Sciatic nerve (tissue), 2 donors: Measurements from ENCODE around the gene DACT1. TPM values are rescaled to one million over a fixed set of nuclear protein-coding genes. Genes with fewer than 3 reads are reported as not detected.

Source experiments
- ATAC-seq: fragments of 200-7000 bp; cut with Tn5 transposase; one replicate; pipeline ENCODE4 v1.9.1; 2020; ENCODE audit warnings: mild to moderate bottlenecking, moderate library complexity
- DNase-seq: peaks from one replicate; pipeline ENCODE4 v3.0.0-alpha.2; 2020; ENCODE audit warnings: low spot score
- intact Hi-C: fragments of 100-400 bp; cut with DNase I; formaldehyde crosslinking; loops from one replicate; pipeline ENCODE4 v1.14.2; 2022
- total RNA-seq: library from RNA; stranded (reverse); fragmentation: NEBNext Ultra II Directional; extraction: Animal tissue kit (Norgen Biotek cat#: 25700); gene quantifications from one replicate; pipeline ENCODE4 v1.2.1, GENCODE V29; 2021
- donor health status: DM: no; HTN: no; CAD: no.
- donor health status: DM: no; HTN: no; CAD: no.

Gene DACT1
- total RNA-seq, 1 donor from 2014 or later = 115 TPM

GRCh38 chr14:58662018-58662417 is 24.3 kb downstream of the DACT1 start:
- DNase-seq (no peak), ATAC-seq (no peak)
- intact Hi-C loops = no loop called here

DNA sequence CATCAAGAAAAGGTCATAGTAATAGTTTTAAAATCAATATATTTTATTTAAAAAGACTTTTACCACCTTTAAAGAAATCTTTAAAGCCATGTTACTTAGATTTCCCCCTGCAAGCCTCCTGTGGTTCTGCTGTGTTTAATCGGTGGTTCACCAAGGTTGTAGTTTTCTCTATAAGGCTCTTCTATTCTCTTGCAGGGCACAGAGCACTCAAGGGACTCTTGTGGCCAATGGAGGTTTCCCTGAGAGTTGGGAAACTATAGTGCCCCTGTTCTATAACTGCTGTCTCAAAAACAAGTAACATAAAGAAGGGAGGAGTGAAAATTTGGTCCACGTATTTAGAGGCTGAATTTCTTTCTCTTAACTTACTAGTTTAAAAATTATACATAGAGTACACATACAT is 25.0 kb downstream of the DACT1 start:
- DNase-seq = no peak
- intact Hi-C loops = no loop called here
- ATAC-seq = no peak

DNA sequence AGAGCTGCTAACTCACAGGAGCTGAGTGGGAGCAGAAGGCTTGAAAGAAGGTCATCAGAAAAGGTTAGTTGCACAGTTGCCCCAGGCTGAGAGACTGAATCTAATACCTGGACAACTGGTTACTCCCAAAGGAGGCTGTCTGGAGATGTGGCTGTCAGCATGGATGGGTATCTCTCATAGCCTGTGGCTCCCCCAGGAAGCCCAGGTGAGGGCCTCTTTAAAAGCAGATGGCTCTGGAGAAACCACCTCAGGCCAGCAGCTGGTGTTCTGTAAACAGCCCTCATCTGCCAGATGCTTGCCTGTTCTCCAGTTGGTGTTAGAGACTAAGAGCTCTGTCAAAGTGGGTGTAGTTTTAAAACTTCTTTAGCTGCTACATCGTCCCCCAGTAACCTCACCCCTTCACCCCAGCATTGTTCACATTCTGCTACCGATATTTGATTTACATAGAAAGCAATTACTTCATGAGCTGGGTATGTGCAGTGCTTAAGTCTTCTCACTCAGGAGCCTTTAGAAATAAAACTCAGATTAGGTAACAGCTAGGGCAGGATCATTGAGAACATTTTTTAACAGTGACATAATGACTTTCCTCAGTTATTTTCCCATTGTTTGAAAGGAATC is 25.8 kb downstream of the DACT1 start:
- ATAC-seq (peak; percentile 67), DNase-seq (no peak)
- intact Hi-C loops = no loop called here

- intact Hi-C loops = no loop called here
- DNase-seq (no peak), ATAC-seq (no peak)
Observed at GRCh38 chr14:58665773-58666500, 28.2 kb downstream of the DACT1 start.

- DNase-seq (no peak), ATAC-seq (no peak)
- intact Hi-C loops = no loop called here
Observed at GRCh38 chr14:58666737-58667136, 29.0 kb downstream of the DACT1 start.

GRCh38 chr14:58667900-58668299 is 30.1 kb downstream of the DACT1 start:
- ATAC-seq (no peak), DNase-seq (no peak)
- intact Hi-C loops = no loop called here

DNA sequence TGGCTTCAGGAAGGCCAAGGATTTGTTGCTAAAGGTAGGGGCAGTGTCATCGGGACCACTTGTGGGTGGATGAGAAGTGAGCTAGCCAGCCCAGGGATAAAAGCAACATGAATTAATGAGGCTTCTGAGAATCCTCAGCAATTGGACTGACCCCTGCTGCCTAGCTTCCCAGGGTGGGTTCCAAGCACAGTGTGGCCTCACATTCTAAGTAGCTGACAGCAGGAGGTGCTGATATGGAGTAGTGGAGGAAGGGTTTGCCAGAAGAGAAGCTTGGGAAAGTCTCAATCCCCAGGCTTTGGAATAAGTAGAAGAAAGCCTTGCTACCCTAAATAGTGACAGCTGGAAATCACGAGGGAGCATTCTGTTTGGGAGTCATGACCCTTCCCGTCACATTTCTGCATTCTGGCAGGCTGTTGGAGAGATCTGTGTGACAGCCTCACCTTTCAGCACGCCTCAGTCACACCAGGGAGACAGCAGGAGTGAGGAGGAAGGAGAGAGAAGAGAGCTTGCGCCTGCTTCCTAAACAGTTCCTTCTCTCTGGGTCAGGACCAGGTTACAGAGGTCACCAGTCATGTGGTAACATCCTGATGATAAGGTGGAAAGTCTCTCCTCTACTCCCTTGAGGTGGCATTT is 31.2 kb downstream of the DACT1 start:
- ATAC-seq (no peak), DNase-seq (no peak)
- intact Hi-C loops = no loop called here

DNA sequence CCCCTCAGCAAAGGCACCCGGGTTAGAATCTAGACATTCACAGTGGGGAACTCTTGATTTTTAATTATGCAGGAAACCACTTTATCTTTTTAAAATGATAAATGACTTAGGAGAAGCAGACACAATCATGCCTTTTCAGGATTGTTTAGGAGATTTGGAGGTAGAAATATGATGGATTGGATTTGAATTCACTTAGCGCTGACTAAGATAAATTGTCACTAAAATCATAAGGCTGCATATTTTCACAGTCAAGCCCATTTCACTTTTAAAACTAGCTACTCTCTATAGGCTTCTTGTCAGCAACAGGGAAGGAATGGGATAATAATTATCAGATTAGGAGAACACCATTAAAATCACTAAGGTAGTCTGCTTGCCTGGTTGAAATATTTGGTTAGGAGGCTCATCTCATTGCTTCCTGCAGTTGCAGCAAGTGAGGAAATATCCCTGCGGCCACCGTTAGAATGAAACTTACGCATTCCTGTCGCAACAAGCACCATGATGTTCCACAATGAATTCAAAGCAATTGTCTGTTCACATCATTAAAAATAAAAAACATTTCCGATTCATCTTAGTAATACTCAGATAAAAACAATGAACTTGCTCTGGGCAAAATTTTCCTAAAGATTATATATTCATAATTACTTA is 31.9 kb downstream of the DACT1 start:
- DNase-seq (no peak), ATAC-seq (no peak)
- intact Hi-C loops = no loop called here

DNA sequence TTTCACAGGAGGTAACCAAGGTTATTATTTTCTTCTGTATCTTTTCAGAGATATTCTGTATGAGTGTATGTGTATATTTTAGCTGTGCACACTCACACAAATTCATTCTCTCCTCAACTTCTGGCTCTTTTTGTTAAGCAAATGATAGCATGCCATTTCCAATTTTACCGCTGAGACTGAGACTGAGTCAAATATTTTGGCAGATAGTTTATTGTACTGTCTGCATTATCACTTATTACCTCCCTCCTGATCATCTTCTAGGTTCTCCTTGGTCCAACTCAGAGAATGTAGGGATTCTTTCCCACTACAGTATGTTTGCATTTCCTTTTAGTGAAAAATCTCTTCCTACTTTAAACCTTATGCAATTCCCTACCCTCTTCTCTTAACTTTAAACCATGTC is 33.3 kb downstream of the DACT1 start:
- no peak for DNase-seq
- ATAC-seq = no peak
- intact Hi-C loops = no loop called here

DNA sequence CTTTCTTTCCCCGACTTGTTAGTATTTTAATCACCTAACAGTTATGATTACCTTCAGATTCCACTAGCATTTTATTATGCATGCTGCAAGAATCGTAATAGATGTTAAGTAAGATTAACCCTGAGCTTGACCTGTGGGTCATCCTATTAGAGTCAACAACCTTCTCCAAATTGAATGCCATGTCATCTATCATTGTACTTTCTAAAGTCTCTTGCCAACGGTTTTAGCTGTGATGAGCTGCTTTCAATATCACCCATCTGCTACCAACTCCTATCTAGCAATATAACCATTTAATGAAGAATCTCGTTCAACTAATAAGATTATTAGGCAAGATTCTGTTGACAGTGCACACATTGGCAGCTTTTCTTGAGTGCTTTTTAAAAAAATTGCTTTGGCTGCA is 33.7 kb downstream of the DACT1 start:
- no peak for DNase-seq
- intact Hi-C loops = no loop called here
- ATAC-seq = no peak

GRCh38 chr14:58673722-58674121 is 36.0 kb downstream of the DACT1 start:
- ATAC-seq (no peak), DNase-seq (no peak)
- intact Hi-C loops = no loop called here

DNA sequence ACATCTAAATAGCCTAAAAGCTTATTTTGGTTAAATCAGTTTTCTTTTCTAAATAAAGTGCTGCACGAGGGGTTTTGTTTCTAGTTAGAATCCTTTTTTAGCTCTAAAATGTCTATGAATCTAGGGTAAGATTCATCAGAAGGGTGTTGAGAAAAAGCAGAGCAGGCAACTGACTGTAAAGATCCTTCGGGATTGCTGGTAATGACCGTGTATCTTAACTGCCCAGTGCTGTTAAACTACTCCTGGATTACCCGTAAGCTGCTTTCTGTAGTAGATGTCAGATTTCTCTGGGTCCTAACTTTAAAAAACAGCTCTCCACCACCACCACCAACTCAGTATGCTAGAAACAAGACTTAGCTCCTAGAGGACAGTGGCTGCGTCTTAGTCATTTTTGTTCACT is 39.2 kb downstream of the DACT1 start:
- ATAC-seq = no peak
- DNase-seq = no peak
- intact Hi-C loops = no loop called here

DNA sequence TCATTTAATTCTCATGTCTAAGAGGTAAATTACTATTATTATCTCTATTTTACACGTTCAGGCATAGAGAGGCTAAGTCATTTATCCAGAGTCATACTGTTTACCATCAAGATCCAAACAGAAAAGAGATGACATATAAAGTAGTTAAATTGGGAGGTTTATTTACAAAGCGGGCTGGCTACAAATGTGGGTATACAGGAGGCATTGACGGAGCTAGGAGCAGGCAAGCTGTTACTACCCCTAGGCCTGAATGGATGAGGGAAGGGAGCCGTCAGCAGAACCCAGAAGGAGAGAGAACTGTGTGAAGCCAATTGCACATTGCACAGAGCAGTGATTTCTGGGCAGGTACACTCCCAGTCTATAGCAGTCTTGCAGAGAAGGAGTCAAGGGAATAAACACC is 39.8 kb downstream of the DACT1 start:
- intact Hi-C loops = no loop called here
- DNase-seq (no peak), ATAC-seq (no peak)

DNA sequence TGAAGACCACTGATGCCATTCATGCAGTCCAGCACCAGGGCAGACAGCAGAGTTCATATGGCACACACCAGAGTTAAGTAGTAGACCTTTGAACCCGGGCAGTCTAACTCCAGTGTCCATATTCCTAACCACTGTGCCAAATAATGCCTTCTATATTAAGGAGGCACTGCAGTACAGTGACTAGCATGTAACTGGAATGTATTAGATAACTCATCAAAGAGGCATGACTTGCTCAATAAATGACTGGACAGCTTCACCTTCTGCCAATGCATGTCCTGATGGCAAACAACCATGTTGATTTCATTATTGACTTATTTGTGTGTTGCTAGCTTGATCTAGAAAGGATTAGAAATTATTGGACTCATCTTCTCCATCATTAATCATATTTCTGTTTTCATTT is 40.2 kb downstream of the DACT1 start:
- DNase-seq (no peak), ATAC-seq (no peak)
- intact Hi-C loops = no loop called here

- ATAC-seq (no peak), DNase-seq (no peak)
- intact Hi-C loops = no loop called here
Observed at GRCh38 chr14:58680698-58681097, 42.9 kb downstream of the DACT1 start.

DNA sequence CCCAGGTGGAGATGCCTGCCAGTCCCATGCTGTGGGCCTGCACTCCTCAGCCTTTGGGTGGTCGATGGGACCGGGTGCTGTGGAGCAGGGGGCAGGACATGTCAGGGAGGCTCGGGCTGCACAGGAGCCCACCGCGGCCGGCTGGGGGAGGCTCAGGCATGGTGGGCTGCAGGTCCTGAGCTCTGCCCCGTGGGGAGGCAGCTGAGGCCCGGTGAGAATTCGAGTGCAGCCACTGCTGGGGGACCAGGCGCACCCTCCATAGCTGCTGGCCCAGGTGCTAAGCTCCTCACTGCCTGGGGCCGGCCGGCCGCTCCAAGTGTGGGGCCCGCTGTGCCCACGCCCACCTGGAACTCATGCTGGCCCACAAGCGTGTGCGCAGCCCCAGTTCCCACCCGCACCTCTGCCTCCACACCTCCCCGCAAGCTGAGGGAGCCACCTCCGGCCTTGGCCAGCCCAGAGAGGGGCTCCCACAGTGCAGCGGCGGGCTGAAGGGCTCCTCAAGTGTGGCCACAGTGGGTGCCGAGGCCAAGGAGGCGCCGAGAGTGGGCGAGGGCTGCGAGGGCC is 49.6 kb downstream of the DACT1 start:
- intact Hi-C loops = no loop called here
- ATAC-seq (no peak), DNase-seq (no peak)

- intact Hi-C loops = no loop called here
- DNase-seq = peak; percentile 66
- ATAC-seq = peak; percentile 61
Observed at GRCh38 chr14:58690801-58691516, 53.2 kb downstream of the DACT1 start.

DNA sequence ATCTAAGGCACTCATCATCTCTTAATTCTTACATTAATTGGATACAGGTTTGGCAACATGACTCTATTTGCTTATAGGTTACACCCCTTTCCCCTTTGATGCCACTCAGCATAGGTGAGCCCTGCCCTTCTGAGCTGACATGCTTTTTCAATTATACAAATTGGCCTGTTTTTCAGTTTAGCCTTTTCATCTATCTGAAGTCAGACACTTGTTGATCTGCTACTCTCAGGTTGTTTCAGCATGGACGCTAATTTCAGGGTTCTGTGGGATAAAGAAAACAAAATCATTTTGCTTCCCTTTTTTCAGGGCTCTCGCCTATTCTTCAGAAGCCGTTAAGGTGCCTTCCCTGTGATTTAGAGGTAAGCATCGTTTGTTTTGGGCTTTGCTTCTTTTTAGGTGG is 55.3 kb downstream of the DACT1 start:
- DNase-seq = no peak
- intact Hi-C loops = no loop called here
- ATAC-seq = no peak

GRCh38 chr14:58695514-58695913 is 57.8 kb downstream of the DACT1 start:
- ATAC-seq (no peak), DNase-seq (no peak)
- intact Hi-C loops = no loop called here
